Testis (tissue), 3 donors: ENCODE measurements around the gene GID8. TPM values are rescaled to one million over a fixed set of nuclear protein-coding genes. Genes with fewer than 3 reads are reported as not detected.

ENCODE experiments used
- DNase-seq: peaks from one replicate; pipeline ENCODE4 v3.0.0-alpha.2; 2019
- H3K27ac ChIP-seq, 2 donors: fragments of 200-600 bp; sonication (generic); one replicate each; pipeline ENCODE4 v1.5.1; 2019
- H3K27me3 ChIP-seq: fragments of 200-600 bp; sonication (generic); one replicate; pipeline ENCODE4 v1.5.1; 2019
- H3K36me3 ChIP-seq: fragments of 200-600 bp; sonication (generic); one replicate; pipeline ENCODE4 v1.5.1; 2017; ENCODE audit warnings: low read depth; ENCODE audit errors: missing control alignments
- H3K4me1 ChIP-seq: fragments of 200-600 bp; sonication (generic); one replicate; pipeline ENCODE4 v1.5.1; 2019
- H3K4me3 ChIP-seq, 2 donors: fragments of 200-600 bp; sonication (generic); one replicate each; pipeline ENCODE4 v1.5.1; 2017 to 2019
- H3K9me3 ChIP-seq: fragments of 200-600 bp; sonication (generic); one replicate; pipeline ENCODE4 v1.5.1; 2017
- POLR2A ChIP-seq: fragments of 450-650 bp; IDR thresholded peaks from one replicate; pipeline ENCODE4 v1.6.1; 2017; ENCODE audit warnings: antibody characterized with exemption, mild to moderate bottlenecking, moderate library complexity
- WGBS, 2 donors: methylation state at CpG; one replicate each; pipeline ENCODE4 v1.1.5; 2018; 5-methylcytosine and 5-hydroxymethylcytosine counted together
- intact Hi-C: fragments of 100-400 bp; cut with DNase I; formaldehyde crosslinking; loops from one replicate; pipeline ENCODE4 v1.15.1; 2023; ENCODE audit warnings: low total_unique reads
- polyA plus RNA-seq: library from polyadenylated mRNA; stranded (reverse); fragments of 350-450 nt; fragmentation: Illumina TruSeq; extraction: RNeasy Lipid Tissue Mini Kit (QIAGEN cat#74804); gene quantifications from one replicate; pipeline ENCODE4 v1.2.3, GENCODE V29; 2014; ENCODE audit warnings: low read depth, low replicate concordance; ENCODE audit not compliant: insufficient read depth
- total RNA-seq, 2 donors: library from RNA; depleted of rRNA; stranded (reverse); fragments of >200 nt; gene quantifications; one replicate each; pipeline ENCODE4 v1.2.3, GENCODE V29; 2016
- TF ChIP-seq, protein P1 (sequence below), 3 experiments: fragments of 450-650 bp in 2 of 3; fragments of 200-600 bp in 1 of 3; sonication (generic) in 1 of 3; IDR thresholded peaks; one replicate each; pipeline ENCODE4 v1.5.1; 2016 to 2019; ENCODE audit warnings: antibody characterized with exemption in 3 of 3, mild to moderate bottlenecking in 2 of 3, moderate library complexity in 1 of 3

GID8 gene
- total and polyA plus RNA-seq, 3 donors from 2014 or later: 27.3 to 42.6 (median 41.9) TPM

DNA sequence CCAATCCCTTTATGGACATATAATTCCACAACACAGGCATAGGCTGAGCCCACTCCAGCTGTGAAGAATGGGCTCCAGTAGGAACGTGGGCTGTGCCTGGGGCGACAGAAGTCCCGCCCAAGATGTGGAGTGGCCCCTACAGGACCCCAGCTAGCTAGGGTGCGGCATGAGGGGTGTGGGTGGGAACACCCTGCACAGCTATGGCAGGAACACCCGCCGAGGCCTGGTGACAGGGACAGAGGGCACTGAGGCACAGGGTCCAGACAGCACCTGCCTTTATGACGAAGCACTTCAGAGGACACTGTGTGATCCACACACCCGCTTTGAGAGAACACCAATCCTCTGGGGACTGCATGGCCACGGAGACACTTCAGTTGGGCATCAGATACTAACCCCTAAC, 48.1 kb upstream of the GID8 start:
- Histone ChIP-seq H3K4me3 (no peak overlapping the region), H3K9me3 (no peaks in the 10 kb centered on the region), H3K4me1 (no peaks in the 10 kb centered on the region), H3K36me3 (peaks cover 4% of the 10 kb centered on the region), H3K27me3 (no peaks in the 10 kb centered on the region), H3K27ac (no peak overlapping the region)
- TF ChIP-seq, protein P1, sequence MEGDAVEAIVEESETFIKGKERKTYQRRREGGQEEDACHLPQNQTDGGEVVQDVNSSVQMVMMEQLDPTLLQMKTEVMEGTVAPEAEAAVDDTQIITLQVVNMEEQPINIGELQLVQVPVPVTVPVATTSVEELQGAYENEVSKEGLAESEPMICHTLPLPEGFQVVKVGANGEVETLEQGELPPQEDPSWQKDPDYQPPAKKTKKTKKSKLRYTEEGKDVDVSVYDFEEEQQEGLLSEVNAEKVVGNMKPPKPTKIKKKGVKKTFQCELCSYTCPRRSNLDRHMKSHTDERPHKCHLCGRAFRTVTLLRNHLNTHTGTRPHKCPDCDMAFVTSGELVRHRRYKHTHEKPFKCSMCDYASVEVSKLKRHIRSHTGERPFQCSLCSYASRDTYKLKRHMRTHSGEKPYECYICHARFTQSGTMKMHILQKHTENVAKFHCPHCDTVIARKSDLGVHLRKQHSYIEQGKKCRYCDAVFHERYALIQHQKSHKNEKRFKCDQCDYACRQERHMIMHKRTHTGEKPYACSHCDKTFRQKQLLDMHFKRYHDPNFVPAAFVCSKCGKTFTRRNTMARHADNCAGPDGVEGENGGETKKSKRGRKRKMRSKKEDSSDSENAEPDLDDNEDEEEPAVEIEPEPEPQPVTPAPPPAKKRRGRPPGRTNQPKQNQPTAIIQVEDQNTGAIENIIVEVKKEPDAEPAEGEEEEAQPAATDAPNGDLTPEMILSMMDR (IDR thresholded peaks at IDR 0.05): no peak
- TF ChIP-seq POLR2A: no peak
- intact Hi-C loops: no loop called here
- no peak for DNase-seq
- 82 to 91% methylated on average over 4 to 9 of the region's 9 CpGs for WGBS, 2 donors

DNA sequence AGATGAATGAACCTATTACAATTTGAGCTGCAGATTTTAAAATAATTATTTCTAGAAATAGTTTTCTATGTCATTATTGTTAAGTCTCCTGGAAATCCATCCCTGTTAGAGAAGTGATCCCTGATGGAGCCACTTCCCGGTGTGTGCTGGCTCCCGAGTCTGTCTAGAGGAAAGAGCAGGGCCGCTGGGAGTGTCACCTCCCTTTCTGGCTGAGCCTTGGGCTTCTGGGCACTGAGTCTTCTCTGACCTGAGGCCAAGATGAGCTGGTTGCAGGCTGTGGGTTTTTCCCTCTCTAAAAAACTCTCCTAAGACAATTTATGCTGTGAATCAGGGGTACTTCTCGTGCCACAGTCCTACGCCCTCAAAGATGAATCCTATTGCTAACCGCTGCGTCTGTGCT, 47.5 kb upstream of the GID8 start:
- H3K9me3 ChIP-seq: no peaks in the 10 kb centered on the region
- H3K27me3 ChIP-seq: no peaks in the 10 kb centered on the region
- no peaks in the 10 kb centered on the region for H3K4me1 ChIP-seq
- DNase-seq: no peak
- intact Hi-C loops: no loop called here
- 86 to 93% methylated on average over 7 of the region's 7 CpGs for WGBS, 2 donors
- peaks cover 4% of the 10 kb centered on the region for H3K36me3 ChIP-seq
- no peak overlapping the region for H3K27ac ChIP-seq
- TF ChIP-seq POLR2A: no peak
- TF ChIP-seq, protein P1 (IDR thresholded peaks at IDR 0.05): no peak
- H3K4me3 ChIP-seq: no peak overlapping the region

DNA sequence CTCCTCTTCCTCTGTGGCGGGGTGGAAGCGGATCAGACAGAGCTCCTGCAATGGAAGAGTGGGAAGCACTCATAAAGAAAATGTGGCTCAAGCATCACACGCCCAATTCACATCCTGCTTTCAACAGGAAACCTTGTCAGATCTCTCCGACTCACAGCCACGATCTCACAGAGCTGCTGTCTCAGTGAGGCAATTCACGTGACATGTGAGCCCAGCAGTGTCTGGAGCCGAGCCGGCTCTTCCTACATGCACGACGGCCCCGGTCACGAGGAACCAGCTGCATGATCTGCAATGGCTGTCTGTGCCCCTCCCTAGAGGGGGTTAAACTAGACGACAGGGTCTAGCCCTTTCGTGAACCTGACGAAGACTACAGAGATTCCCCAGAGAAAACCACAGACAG, 46.8 kb upstream of the GID8 start:
- H3K36me3 ChIP-seq: peaks cover 4% of the 10 kb centered on the region
- H3K27ac ChIP-seq: no peak overlapping the region
- H3K9me3 ChIP-seq: no peaks in the 10 kb centered on the region
- no peaks in the 10 kb centered on the region for H3K4me1 ChIP-seq
- 90 to 91% methylated on average over 15 of the region's 15 CpGs for WGBS, 2 donors
- intact Hi-C loops: no loop called here
- no peaks in the 10 kb centered on the region for H3K27me3 ChIP-seq
- no peak for TF ChIP-seq POLR2A
- TF ChIP-seq, protein P1 (IDR thresholded peaks at IDR 0.05): no peak
- H3K4me3 ChIP-seq: no peak overlapping the region
- DNase-seq: no peak

DNA sequence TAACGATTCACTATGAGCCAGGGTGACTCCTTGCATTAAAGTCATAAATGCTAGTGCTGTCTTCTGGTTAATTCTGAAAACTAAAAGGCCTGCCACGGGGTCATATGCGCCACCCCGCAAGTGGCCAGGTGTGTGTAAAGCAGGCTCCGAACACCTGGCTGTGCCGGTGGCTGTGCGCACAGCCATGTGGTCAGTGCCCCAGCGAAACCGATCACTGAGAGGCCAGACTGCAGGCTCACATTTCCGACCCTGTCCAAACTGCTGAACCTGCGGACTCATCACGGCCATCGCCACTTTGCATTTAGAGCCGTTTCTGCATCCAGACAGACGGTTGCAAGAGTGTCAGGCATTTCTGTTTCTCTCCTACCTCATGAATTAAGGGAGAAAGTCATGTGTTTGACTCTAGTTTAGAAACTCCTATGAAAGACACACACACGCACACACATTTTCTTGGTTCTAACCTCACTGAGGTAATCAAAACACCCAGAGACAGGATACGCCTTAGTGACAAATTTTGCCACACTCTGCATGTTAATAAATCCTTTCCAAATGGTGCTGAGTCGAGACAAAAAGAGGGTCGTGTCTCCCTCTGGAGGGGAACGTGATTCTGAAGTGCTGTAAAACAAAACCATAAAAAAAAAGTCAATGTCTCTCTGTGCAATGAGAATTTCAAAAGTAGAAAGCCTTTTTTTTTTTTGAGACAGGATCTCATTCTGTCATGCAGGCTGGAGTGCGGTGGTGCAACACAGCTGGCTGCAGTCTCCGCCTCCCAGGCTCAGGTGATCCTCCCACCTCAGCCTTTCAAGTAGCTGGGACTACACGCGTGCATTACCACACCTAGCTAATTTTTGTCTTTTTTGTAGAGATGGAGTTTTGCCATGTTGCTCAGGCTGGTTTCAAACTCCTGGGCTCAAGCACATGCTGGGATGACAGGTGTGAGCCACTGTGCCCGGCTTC, 45.3 kb upstream of the GID8 start:
- intact Hi-C loops: no loop called here
- no peaks in the 10 kb centered on the region for H3K27me3 ChIP-seq
- H3K9me3 ChIP-seq: no peaks in the 10 kb centered on the region
- no peak overlapping the region for H3K27ac ChIP-seq
- TF ChIP-seq, protein P1 (IDR thresholded peaks at IDR 0.05): no peak
- TF ChIP-seq POLR2A: no peak
- H3K4me1 ChIP-seq: no peaks in the 10 kb centered on the region
- peaks cover 4% of the 10 kb centered on the region for H3K36me3 ChIP-seq
- 90 to 91% methylated on average over 24 to 25 of the region's 25 CpGs for WGBS, 2 donors
- no peak overlapping the region for H3K4me3 ChIP-seq
- no peak for DNase-seq
